Hematopoietic multipotent progenitor cell (in vitro differentiated cells): ENCODE data around the gene CKS1B. TPM values are rescaled to one million over a fixed set of nuclear protein-coding genes. Genes with fewer than 3 reads are reported as not detected.

ENCODE experiments used
- DNase-seq, 3 donors: peaks; one replicate each; pipeline ENCODE4 v3.0.0-alpha.2; 2011 to 2015; ENCODE audit warnings: low read depth in 2 of 3, low spot score in 2 of 3
- small RNA-seq: library from RNA; depleted of rRNA; stranded (forward); fragments of <200 nt; gene quantifications from one replicate; pipeline ENCODE3, GENCODE V24; 2012
- total RNA-seq: library from RNA; depleted of rRNA; stranded (reverse); fragments of >200 nt; gene quantifications from one replicate; pipeline ENCODE4 v1.2.3, GENCODE V29; 2012

The CKS1B gene
- total RNA-seq, 1 donor = 22.9 TPM

- DNase-seq = no peak
Observed at GRCh38 chr1:155026588-155026987, 52.1 kb downstream of the CKS1B start.

Small RNA genes within 50 kb of the gene (small RNA-seq; reads per million reads assigned to genes)
- gene MIR4258 (not detected), gene RF00017 (not detected)

Other genes starting within 250 kb of the CKS1B start
- under 0.01 TPM for gene KCNN3, start 104.4 kb upstream of the CKS1B start, total RNA-seq
- 17.2 TPM for gene PMVK, start 38.0 kb upstream of the CKS1B start, total RNA-seq
- gene PBXIP1, start 18.6 kb upstream of the CKS1B start, total RNA-seq = 520 TPM
- 25.6 TPM for gene PYGO2, start 12.9 kb upstream of the CKS1B start, total RNA-seq
- gene SHC1, start 3.9 kb upstream of the CKS1B start, total RNA-seq = 59.5 TPM
- gene FLAD1, start 8.7 kb downstream of the CKS1B start, total RNA-seq = 35.0 TPM
- gene LENEP, start 18.9 kb downstream of the CKS1B start, total RNA-seq = 0.54 TPM
- gene ZBTB7B, start 28.1 kb downstream of the CKS1B start, total RNA-seq = 22.6 TPM
- under 0.01 TPM for gene DCST2, start 59.1 kb downstream of the CKS1B start, total RNA-seq
- gene DCST1, start 59.1 kb downstream of the CKS1B start, total RNA-seq = under 0.01 TPM
- gene ADAM15, start 76.6 kb downstream of the CKS1B start, total RNA-seq = 60.1 TPM
- gene EFNA4, start 89.1 kb downstream of the CKS1B start, total RNA-seq = 5.9 TPM
- gene EFNA3, start 104.2 kb downstream of the CKS1B start, total RNA-seq = 4.8 TPM
- 21.3 TPM for gene EFNA1, start 153.2 kb downstream of the CKS1B start, total RNA-seq
- 68.1 TPM for gene SLC50A1, start 161.2 kb downstream of the CKS1B start, total RNA-seq
- 63.0 TPM for gene DPM3, start 165.8 kb downstream of the CKS1B start, total RNA-seq
- gene KRTCAP2, start 198.6 kb downstream of the CKS1B start, total RNA-seq = 194 TPM
- 32.6 TPM for gene TRIM46, start 199.2 kb downstream of the CKS1B start, total RNA-seq
- gene THBS3, start 233.2 kb downstream of the CKS1B start, total RNA-seq = 72.4 TPM
- gene MTX1, start 234.0 kb downstream of the CKS1B start, total RNA-seq = 70.3 TPM